MM.1S (cell line): Measurements from ENCODE around the gene DNAJB6.

Experiments
- CTCF ChIP-seq: fragments of 300-600 bp; sonication (generic); IDR thresholded peaks from 2 replicates; pipeline ENCODE4 v1.5.1; 2016; ENCODE audit warnings: antibody characterized with exemption, low read length, mixed read lengths
- EZH2 ChIP-seq: fragments of 300-600 bp; sonication (generic); optimal IDR thresholded peaks from 2 replicates; pipeline ENCODE3; 2017; ENCODE audit warnings: low read depth, mild to moderate bottlenecking, antibody characterized with exemption, low read length, mixed read lengths
- EZH2phosphoT487 ChIP-seq: fragments of 300-600 bp; sonication (generic); IDR thresholded peaks from 2 replicates; pipeline ENCODE4 v1.6.1; 2018; ENCODE audit warnings: antibody characterized with exemption, low read length

- TF ChIP-seq CTCF (no peak), EZH2 (no peak), EZH2phosphoT487 (no peak)
Measured at GRCh38 chr7:157372300-157373232, 35.8 kb downstream of the DNAJB6 start.
